GF-D8 (cell line): ENCODE results near the gene MDM1.

Source experiments
- DNase-seq: peaks from one replicate; lab custom pipeline; 2025; lab: John Stamatoyannopoulos, UW

Gene MDM1

DNA sequence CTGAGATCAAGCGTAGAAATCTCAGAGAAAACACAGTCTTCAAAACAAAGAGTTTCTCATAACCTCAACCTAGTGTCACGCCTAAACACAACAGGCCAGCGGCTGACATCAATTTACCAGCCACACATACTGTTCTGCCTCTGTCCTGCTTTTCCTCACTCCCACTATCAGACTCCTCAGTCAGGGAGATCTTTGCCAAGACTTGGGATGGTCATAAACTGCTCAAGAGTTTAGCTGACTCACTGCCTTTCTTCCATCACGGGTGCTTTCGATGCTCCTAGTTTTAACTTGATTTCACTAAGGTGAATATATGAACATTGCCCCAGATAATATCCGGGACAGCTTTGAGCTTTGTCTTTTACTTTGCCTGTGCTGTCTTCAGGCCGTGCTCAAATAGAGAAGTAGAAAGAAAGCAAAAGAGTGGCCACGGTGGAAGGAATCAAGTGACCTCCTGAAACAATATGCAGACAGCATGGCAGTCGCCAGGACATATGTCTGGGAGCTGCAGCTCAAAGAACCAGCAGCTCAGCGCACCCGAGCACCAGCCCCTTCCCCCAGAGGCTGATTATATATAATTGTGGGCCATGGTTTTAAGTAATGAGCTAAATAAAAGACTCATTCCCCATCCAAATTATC lies 12.1 kb downstream of the MDM1 start:
- DNase-seq = no peak

DNA sequence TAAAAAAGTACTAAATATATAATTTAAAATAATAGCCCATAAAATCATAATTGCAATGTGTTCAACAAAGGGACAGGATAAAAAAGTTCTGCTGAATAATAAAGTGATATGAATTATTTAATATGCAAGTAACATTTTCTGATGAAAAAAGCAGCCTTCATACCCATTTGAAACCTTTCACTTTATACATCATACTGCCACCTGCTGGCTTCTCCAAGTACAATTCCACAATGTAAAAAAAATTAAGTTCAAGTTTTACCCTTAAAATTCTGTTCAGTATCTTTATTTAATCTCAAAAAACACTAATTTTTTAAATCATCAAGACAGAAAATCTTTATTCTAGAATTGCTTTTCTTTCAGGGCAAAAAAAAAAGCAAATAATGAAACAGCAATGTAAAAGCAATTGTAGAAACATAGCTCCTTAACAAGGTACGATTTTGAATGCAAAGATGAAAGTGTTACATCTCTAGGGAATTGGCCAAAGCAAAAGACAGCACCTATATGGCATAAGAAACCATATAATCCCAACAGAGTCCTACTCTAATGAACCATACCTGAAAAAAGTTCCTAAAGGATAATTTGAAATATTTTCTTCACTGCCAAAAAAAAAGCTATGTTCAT lies 15.0 kb downstream of the MDM1 start:
- no peak for DNase-seq

DNA sequence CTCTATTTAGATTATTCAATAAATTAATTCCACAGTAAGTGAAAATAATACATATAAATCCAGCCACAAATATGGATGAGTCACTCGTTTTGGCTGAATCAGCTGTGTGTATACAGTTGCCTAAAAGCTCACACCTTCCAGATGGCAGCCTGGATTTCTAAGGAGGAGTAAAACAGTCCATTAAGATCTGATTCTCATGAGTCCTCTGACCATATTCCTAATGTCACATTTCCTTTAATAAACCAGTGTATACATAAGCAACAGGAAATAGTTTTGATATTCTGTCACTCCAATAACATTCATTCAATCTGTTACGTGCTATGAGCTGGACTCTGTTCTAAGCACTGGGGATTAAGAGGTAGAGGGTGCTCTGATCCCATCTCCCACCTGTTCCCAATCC lies 21.8 kb downstream of the MDM1 start:
- DNase-seq = no peak

DNA sequence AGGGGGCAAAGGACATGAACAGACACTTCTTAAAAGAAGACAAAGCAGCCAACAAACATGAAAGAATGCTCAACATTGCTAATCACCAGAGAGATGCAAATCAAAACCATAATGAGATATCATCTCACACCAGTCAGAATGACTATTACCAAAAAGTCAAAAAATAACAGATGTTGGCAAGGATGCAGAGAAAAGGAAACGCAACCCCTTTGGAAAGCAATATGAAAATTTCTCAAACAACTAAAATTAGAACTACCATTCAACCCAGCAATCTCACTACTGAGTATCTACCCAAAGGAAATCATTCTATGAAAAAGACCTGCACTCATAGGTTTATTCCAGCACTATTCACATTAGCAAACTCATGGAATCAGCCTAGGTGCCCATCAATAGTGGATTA lies 25.6 kb downstream of the MDM1 start:
- no peak for DNase-seq

DNA sequence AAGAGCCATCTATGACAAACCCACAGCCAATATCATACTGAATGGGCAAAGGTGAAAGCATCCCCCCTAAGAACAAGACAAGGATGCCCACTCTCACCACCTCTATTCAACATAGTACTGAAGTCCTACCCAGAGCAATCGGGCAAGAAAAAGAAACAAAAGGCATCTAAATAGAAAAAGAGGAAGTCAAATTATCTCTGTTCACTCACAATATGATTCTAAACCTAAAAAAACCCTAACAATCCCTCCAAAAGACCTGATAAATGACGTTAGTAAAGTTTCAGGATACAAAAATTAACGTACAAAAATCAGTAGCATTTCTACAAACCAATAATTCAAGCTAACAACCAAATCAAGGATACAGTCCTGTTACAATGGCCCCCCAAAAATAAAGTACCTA lies 26.9 kb downstream of the MDM1 start:
- no peak for DNase-seq

DNA sequence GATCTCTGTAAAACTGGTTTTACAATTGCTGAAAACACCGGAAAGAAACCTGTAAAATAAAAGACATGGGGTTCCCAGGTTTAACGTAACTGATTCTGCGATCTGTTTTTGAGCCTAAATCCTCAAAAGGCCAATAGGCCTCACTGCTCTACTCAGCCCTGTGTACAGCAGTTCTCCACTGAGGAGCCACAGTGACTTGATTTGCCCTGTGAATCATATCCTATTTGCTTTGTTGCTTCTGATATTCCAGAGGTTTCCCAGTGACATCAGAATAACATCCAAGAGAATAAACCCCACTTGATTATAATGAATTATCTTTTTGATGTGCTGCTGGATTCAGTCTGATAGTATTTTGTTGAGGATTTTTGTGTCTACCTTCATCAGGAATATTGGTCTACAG lies 27.5 kb downstream of the MDM1 start:
- DNase-seq = no peak

DNA sequence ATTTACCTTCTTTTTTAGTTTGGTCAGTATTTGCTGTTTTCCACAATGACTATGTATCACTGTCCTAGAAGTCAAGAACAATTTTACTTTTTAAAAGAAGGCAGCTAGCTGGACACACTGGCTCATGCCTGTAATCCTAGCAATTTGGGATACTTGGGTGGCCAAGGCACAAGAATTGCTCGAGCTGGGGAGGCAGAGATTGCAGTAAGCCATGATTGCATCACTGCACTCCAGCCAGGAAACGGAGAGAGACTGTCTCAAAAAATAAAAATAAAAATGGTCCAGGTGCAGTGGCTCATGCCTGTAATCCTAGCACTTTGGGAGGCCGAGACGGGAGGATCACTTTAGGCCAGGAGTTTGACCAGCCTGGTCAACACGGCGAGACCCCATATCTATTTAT lies 28.3 kb downstream of the MDM1 start:
- no peak for DNase-seq

DNA sequence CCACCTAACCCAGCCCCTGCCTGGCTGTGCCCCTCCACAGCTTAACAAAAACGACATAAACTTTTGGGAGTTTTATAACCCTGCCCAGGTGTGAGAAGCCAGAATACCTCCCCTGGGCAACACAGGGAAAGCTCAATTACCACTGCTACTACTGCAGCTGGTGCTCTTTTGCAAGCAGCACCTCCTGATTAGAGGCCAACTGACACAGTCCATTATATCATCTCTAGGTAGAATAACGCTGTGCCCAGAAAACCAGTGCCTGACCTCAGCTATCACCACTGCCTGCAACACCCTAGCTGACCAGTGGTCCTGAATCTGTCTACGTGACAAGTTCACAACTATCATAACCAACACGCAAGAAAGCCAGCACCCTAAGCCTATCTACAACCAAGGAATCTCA lies 34.2 kb downstream of the MDM1 start:
- no peak for DNase-seq

DNA sequence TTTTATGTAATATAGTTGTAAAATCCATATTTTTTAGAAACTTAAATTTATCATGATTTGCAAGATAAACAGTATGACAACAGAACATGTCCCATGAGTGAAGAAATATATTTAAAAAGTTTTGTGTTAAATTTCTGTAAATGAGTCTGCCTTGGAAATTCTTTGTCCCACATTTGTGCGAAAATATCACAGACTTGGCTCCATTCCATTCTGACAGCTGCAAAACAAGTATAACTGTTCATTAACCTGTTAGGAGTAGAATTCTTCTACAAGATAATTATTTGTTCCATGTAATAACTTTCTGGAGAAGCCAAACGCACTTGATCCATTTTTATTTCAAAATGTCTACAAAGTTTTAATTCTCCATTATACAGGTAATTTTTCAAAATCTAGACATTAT lies 37.9 kb downstream of the MDM1 start:
- DNase-seq = no peak

DNA sequence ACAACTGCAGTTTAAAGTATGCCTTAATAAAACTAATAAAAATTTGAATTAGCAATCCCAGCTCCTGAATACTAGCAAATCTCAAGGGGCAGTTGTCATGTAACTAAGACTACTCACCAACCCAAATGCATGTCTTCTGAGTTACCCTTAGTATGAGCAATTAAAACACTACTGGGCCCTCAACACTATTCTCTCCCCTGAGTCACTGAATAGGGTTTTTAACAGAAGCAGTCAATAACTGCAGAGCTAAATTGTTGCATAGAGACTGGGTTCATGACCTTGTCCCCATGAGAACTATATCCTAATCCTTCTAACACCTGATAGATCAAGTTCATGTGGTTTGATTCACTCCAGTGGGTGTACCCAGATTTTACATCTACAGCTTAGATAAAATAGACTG lies 38.8 kb downstream of the MDM1 start:
- DNase-seq = no peak

DNA sequence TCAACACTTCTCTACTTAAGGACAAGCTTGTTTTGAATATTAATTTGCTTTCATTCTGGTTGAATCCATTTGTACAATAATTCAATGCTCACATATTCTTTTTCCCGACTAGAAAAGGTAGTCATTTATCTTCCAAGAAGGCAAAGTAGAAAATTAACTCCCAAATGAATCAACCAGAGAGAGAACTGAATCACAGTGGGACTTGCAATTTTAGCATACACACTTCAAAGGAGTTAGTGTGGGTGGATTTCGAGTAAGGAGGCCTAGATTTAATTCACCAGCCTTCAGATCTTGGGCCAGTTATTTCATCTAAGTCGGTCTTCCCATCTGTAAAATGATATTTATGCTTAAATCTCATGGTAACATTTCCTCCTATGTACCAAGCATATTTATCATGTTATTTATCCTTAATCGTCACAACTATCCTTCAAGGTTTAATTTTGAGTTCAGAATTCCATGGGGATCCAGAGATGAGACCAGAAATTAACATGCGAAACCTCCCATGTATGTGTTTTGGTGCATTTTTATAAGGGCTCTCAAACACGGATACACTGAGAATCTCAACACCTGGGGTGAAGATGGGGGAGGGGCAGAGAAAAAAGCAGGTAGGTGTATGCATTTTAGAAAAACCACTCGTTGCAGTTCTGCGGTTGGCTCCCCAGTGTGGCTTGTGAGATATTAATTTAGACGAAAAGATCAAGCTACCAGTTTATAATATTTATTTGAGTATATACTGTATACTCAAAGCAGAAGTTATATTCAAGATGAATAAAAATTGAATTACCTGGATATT lies 39.8 kb downstream of the MDM1 start:
- no peak for DNase-seq

DNA sequence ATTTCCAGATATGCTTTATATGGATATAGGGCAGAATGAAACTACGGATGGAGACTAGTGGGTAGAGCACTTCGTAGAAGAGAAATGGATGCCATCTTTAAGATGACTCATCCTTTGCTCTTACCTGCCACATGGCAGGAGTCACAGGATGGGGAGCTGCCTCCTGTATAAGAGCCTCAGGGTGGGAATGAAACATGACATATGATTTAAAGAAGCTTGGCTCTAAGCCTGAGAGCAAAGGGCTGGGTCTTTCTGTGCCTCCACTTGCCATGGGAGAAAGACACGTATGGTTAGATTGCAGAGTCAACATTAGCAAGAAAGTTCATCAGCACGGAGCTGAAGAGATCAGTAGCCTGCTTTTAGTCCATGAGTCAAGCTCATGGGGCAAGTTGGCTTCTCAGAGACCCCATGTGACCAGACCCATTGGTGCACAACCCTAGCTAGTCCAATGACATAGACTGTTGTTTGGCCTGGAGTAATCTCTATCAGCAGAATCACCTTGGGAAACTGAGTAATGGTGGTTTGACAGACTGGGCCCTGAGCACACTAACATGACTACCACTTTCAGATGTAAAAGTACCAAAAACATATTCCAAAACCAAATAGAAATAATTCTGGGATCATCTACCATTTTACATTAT lies 40.6 kb downstream of the MDM1 start:
- no peak for DNase-seq

DNA sequence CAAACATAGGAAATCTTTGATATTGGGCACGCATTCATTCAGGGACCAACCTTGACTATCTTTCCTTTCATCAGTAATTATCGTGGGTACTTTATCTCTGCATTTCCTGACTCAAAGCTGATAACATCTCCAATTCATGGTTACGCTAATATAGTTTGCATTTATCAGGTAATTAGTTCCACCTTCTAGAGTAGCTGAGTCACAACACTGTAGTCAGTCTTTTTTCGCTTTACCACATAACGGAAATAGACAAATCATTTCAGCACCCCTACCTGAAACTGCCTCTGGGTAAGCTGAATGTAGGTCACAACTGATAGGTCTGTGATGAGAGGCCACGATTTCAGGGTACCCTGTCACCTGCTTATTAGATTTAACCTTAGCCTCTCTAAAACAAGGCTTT lies 42.0 kb downstream of the MDM1 start:
- DNase-seq = no peak

DNA sequence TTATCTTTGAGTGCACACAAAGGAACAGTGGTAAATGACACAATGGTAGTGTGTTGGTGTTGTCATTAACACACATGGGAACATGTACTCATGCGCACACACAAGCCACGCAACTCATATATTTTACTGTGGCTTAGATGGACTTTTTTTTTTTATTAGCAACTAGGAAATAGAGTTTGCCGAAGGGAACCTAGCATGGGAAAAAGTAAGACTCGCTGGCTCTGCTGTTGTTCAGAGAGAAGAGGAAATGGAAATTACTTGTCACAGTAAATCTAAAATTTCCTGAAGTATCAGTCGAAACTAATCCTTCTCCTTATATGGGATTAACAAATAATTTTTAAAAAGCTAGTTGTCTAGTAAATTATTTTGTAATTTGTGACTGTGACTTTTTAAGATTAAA lies 45.1 kb downstream of the MDM1 start:
- no peak for DNase-seq

DNA sequence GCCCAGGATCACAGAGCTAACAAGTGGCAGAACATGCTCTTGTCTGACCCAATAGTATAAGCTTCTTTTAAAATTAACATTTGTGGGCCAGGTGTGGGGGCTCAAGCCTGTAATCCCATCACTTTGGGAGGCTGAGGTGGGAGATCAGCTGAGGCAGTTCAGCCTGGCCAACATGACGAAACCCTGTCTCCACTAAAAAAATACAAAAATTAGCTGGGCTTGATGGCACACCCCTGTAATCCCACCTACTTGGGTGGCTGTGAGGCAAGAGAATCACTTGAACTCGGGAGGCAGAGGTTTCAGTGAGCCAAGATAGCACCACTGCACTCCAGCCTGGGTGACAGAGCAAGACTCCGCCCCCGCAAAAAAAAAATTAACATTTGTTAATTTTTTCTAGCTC lies 45.8 kb downstream of the MDM1 start:
- DNase-seq = no peak

DNA sequence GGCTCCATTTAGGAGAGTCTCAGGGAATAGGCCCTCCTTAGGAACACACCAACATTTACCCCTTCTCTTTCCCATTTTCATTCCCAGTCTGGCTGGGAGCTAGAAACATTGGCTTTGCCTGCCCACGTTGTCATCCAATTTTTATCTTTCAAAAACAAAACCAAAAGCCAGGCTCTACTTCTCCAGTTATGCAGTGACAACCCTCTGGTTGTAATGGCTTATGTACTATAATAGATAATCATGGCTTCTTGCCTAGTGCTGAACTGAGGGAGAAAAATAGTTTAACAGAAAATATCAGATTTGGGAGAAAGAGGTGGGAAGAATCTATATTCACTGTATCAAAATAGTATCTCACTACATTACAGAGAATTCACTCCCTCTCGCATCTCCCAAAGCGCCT lies 46.6 kb downstream of the MDM1 start:
- no peak for DNase-seq

DNA sequence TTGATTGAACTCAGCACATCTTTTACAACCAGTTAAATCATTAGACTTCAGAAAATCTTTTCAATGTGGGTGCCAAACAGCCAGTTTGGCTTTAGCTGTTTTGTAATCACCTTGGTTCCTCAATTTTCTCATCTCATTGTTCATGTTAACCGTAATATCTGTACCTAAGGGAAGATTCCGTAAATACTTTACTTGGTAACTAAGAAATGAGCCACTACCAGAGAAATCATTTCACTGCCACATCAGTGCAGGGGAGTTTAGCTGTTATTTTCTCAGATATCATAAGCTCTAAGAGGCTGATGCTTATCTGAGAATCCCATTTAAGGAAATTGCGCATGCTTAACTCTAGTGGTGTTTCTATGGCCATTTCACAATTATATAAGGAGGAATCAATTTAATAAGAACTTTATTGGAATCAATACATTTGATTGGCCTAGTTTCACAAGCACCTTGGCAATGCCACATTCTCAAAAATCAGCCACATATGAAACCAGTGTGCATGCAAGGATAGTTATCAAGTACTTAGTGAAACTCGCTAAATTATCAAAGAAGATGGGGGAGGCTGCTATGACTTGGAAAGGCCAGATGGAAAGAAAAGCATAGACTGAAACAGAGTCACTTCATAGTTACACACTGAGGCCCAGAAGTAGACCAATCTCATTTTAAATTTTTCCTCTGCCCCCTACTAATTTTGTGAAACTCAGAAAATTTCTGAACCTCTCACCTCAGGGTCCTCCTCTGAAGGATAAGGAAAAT lies 50.7 kb downstream of the MDM1 start:
- DNase-seq = peak; percentile 9

DNA sequence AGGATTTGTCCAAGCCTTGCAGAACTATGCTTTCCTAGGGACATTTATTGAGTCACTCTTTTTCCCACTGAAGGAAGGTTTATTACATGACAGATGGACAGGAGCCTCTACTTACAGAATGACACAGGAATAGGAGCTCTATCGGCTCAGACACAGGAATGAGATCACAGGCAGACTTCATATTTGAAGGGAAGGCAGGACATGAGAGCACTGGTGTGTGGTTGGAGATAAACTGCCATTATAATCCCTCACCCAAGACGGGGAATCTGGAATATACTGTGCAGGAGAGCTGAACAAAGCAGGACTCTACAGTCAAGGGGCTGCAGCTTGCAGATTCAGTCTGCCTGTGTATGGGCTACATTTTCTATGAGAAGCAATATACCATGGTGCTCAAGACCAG lies 51.9 kb downstream of the MDM1 start:
- DNase-seq = no peak

DNA sequence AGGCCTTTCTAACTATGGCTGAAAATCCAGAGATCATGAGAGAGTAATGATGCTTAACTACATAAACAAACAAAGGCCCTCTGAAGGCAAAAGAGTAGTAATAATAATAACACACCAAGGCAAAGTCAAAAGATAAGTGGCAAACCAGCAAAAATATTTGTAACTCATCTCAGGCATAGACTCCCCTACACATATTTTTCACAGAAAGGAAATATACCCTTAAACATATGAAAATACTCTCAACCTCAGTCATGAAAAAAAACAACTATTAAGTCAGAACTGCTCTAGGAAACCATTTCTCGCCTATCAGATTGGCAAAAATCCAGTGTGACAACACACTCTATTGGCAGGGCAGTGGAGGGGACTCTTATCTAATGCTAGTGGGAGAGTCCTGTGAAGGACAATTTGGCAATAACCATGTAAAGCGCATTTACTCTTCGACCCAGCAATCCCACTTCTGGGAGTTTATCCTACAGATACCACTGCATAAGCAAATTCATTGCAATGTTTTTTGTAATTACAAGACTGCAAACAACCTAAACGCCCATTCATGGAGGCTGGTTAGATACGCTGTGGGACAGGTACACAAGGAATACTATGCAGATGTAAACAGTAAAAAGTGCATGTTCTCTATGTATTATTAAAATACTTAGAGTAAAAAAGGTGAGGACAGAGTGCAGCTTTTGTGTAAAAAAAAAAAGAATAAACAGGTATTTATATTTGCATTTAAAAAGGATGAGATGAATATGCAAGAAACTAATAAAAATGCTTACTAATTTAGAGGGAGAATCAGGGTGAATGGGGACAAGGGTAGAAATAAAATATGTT lies 52.7 kb downstream of the MDM1 start:
- DNase-seq = no peak

DNA sequence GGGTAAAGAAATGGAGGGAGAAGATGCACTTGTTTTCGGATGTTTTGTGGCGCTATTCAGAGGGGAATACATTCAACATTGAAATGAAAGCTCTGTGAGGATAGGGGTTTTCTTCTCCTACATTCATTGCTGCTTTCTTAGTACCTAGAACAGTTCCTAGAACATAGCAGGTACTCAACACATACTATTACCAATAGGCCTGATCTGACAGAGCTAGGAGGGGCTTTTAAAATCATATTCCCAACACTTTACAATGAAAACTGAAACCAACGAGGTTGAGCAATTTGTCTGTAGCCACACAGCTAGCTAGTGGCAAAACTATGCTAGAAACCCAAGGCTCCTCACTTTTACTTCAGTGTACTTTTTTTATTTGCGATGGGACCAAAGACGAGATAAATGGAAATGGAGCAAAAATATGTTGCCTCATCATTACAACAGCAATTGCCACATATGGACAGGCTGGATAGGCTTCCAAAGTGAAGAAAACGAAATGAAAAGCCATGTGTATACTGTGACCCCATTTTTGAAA lies 55.7 kb downstream of the MDM1 start:
- no peak for DNase-seq

DNA sequence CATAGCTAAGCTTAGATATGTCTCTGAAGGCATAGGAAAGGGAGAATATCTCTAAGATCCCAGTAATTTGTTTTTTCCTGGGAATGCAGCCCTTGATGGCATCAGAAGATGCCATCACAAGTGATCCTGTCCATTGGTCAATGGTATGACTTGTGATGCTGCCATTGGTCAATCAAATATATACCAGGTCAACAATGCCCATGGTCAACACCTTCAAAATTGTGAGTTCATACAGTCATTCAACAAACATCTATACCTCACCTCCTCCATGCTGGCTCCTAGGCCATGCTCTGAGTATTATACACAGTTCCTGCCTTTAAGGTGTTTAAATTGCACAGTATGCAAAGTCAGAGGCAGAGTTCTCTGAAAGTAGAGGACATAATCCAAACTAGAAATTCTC lies 59.4 kb downstream of the MDM1 start:
- no peak for DNase-seq
